Mucosa of gallbladder (tissue), 1 donor: ENCODE data around the gene CIAO2A. TPM values are rescaled to one million over a fixed set of nuclear protein-coding genes. Genes with fewer than 3 reads are reported as not detected.
"Not testable (repeated sequence)": the region's sequence is repeated elsewhere in the genome, so short reads cannot be mapped to it uniquely, and the experiment has no call there.

ENCODE experiments used
- DNase-seq: peaks from one replicate; pipeline ENCODE4 v3.0.0-alpha.2; 2020; ENCODE audit warnings: low spot score
- total RNA-seq: library from RNA; stranded (reverse); gene quantifications from one replicate; pipeline ENCODE4 v1.2.1, GENCODE V29; 2021
- donor health status: DM: no; HTN: no; CAD: no.

CIAO2A gene, protein sequence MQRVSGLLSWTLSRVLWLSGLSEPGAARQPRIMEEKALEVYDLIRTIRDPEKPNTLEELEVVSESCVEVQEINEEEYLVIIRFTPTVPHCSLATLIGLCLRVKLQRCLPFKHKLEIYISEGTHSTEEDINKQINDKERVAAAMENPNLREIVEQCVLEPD
- total RNA-seq: 47.1 TPM

DNA sequence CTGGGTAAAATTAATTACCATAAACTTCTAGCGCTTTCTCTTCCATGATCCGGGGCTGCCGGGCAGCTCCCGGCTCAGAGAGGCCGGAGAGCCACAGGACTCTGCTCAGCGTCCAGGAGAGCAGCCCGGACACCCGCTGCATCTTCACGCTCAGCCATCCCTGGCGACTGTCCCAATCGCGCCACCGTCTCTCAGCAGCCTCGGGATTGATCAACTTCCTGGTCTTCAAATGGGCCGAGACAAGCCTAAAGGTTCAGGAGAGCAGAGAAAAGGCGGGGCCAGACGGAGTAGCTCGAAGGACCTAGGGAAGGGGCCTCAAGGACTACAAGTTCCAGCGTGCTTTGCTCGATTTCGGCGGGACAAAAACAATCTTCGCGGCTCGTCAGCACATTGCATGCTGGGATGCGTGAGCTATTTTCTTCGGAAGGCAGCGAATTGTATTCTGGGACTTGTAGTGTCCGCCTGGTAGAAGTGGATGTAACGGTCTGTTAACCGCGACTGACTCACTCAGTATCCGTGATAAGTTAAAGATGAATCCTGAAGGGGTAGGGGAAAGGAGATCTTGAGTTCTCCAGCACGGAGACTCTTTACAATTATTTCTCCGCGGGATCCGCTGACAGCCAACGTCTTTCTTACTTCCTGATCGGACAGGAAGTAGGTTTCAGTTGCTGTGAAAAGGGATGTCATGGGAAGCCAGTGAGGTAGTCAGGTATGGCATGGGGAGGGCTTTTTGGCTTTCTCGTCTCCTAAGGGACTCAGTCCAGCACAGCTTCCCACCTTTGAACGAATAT lies at the start of gene CIAO2A:
CIAO2A (minus strand) TSS at position 212 of the 791 bp plus-strand sequence; CDS start at position 142, 70 bp downstream.
- DNase-seq: peak; percentile 98

DNA sequence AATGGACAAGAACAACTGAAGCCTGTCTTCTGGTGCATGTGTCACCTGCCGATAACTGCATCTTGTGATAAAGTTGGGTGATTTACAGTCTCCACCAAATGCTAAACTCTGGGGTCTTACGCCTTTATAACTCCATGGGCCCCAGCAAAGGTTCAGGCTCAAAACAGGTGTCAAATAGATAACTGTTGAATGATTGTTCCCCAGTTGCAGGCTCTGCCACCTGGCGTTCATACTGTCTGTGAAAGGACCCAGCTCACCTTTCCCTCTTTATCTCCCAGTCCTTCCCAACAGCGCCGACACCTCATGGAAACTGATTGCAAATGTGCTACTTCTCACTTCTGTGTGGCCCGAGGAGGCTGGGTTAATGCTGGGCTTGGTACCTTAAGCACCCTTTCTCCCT lies 49.6 kb upstream of the CIAO2A start:
- no peak for DNase-seq

DNA sequence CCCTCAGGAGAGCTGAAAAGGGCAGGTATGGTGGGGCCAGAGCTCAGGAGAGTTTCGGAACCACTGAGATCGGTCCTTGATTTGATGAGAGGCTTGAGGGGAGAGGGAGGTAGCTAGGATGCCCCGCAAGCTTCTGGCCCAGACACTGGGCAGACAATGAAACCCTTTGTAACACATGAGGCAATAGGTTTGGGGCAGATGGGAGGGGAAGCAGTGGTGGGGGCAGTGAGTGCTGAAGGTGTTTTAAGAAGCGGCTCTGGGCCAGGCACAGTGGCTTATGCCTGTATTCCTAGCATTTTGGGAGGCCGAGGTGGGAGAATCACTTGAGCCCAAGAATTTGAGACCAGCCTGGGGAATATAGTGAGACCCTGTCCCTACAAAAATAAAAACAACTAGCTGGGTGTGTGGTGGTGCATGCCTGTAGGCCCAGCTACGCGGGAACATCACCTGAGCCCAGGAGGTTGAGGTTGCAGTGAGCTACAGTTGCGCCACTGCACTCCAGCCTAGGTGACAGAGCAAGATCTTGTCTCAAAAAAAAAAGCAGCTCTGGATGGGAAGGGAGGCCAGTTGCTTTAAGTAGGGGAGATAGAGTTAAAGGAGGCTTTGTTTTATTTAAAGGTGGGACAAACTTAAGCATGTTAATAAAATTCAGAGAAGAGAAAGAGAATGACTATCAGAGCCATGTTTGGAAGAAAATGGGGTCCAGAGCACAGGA lies 48.3 kb upstream of the CIAO2A start:
- no peak for DNase-seq

DNA sequence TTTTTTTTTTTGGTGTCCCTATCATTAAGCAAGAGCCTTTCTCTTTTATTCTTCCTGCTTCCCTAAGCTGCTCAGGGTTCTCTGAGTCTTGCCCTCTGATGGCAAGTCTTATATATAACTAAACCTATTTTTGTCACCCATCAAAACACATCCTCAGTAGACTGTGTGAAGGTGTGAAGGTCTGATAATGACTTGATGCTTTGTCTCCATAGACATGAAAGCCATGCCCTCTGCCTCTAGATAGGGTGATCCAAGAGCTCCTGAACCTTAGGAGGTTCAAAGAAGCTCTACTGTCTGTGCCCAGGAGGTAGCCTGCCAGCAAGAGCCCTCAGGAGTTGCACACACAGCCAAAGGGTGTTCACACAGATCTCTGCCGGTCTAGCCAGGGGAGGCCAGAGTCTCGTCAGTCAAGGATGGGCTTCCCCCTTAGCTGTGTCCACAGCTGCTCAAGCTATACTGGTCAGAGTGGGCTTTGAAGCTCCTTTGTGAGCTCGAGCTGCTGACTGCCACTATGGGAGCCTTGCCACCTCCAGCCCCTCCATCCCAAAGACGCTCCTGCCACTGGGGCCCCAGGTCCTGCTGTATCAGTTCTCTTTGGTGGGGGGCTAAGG lies 44.8 kb upstream of the CIAO2A start:
- no peak for DNase-seq

DNA sequence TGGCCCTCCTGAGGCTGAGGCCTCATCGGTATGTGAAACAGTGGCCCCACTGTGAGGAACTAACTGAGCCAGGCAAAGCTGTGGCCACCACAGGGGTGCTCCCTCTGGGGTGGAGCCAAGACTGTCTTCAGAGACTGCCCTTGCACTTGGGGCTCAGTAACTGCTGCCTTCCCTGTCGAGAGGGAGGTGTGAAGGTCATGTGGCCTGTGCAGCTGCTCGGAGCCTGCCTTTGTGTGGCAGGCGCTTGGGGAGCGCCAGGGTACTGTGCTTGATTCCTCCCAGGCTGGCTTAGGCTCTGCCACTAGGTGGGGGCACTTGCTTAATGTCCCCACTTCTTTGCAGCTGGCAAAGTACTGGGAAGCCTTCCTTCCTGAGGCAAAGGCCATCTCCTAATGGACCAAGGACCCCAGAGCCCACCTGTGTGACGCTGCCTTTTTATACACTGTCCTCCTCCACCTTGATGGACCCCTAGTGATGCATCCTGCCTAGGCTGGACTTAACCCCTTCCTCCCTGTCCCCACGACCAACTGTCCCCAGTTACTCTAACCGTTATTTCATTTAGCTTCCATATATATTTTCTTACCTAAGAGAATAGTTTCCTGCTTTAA lies 43.7 kb upstream of the CIAO2A start:
- no peak for DNase-seq

DNA sequence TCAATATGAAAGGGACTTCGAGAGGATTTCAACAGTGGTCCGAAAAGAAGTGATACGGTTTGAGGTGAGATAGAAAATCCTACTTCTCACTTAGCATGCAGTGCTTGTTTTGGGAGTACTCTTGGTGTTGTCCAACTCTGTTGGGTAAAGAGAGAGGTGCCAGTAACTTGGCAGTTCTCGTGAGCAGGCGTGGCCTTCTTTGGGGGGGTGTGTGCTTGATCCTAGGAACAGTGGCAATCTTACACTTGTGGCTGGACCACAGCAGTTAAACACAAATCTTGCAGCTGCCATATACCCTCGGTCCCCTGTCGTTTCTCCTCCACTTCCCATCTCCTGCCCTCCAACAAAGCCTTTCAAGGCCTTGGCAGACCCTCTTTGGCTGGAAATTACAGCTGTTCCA lies 42.7 kb upstream of the CIAO2A start:
- no peak for DNase-seq

DNA sequence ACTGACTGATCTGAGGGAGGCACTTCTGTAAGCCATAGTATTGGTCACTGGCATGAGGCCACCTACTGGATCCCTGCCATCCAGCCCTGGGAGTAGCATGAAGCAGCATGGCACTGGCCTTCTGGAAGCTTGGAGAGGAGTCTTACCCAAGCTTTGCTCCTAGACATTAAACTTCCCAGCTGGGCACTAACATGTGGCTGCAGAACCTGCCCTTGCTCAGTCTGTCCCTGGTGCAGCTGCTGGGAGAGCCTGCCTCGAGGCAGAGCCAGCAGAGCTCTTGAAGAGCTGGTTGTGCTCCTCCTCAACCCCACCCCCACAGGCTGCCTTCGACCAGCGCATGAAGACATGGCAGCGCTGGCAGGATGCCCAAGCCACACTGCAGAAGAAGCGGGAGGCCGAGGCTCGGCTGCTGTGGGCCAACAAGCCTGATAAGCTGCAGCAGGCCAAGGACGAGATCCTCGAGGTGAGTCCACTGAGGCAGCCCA lies 40.7 kb upstream of the CIAO2A start:
- peak; percentile 36 for DNase-seq

DNA sequence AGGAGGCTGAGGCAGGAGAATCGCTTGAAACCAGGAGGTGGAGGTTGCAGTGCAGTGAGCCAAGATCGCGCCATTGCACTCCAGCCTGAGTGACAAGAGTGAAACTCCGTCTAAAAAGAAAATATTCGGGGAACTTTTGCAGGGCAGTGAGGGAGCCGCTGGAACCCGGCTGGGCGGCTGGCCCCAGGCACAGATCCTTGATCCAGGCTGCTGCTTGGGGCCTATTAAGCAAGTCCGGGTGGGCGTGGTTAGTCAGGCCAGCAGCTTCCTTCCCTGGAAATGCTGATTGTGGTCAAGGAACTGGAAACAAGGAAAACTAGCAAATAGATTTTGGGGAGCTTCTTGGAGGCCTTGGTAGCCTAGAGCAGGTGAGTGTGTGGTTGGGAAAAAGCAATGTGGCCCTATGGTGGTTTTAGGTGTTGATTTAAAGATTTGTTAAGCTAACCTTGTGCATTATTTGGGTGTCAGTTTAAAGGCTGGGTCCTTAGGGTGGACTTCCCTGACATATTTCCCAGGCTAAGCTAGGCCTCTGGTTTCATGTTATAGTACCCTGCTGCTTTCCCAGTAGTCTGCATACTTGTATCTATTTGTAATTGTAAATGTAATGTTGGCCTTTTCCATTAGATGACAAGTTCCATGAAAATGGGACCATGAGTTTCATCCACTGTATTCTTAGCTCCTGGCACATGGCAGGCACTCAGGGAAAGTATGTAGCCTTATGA lies 40.1 kb upstream of the CIAO2A start:
- no peak for DNase-seq

DNA sequence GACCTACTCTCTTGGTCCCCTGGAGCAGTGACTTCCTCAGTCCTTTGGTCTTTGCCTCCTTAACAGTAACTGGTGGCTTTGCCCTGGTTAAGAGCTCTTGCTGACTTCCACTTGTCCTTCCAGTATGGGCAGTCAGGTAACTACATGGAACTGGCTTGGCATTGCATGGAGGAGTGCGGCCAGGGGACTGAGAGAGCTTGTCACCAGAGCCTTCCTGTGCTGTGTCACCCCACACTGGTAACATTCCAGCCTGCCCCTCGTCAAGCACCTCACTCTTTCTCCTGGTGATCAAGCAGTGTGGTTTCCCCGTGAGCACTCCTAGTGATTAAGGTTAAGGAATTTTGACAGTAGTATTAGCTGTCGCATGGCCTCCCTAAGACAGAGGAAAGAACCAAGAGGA lies 38.6 kb upstream of the CIAO2A start:
- no peak for DNase-seq

DNA sequence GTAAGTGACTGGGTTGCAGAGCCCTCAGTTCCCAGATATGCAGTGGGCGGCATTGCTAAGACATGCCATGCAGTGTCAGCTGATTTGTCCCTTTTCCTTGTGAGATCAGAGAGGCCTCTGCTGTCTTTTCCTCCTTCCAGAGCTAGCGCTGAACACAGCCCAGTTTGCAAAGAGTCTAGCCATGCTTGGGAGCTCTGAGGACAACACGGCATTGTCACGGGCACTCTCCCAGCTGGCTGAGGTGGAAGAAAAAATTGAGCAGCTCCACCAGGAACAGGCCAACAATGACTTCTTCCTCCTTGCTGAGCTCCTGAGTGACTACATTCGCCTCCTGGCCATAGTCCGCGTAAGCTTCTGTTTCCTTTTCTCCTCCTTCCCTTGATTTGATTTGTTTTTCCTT lies 37.9 kb upstream of the CIAO2A start:
- DNase-seq: no peak

DNA sequence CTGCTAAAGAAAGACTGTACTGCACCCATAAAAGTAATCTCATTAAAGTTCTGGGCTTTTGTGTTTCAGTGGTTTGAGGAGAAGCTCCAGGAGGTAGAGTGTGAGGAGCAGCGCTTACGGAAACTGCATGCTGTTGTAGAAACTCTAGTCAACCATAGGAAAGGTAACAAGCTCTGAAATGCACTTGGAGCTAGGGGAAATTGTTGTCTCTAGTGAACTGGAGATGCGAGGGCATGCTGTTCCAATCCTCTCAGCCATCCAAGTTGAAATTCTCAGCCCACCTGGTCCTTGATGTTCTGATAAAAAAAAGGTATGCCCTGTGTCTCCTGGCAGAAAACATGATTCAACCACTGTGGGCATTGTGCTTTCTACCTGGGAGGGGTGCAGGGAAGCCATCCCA lies 36.5 kb upstream of the CIAO2A start:
- no peak for DNase-seq

DNA sequence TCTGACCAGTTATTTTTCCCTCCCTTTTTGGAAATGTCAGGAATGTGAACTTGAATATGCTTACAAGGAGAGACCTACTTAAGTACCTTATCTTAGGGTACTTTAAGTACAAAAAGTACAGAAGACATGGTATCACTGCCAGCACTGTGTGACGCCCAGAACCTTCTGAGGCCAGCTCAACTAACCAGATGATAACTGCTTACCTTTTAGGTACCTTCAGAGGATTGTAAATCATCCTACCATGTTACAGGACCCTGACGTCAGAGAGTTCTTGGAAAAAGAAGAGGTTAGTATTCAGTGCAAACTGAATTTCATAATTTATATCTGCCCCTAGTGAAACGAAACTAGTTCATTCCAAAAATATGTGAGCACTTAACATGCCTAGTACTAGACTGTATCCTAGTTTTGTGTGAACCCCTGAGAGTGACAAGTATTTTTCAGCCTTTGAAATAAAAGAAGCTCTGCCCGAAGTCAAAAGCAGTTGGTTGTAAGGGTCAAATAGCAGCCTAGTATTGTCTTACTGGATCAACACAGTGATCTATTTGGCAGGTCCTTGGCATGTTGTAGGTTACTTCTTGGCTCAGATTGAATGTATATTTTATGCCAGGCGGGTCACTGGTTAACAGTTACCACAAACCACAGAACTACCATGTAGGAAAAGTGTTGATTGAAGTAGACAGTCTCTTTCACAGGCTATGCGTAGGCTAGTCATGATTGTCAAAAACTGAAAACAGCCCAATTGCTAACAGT lies 34.1 kb upstream of the CIAO2A start:
- no peak for DNase-seq

DNA sequence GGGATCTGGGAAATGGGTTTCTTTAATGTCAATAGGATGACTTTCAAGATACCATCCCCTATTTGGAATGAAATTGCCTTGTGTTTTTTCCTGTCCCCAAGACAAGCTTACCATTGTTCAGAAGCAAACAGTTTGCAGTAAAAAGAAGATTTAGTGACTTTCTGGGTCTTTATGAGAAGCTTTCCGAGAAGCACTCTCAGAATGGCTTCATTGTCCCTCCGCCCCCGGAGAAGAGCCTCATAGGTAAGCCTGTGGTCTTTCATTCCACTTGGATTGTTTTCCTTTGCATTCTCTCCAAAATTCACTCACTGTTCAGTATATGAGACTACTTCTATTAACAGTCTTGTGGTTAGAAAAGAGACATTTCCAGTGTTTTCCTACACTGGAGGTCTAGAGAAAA lies 32.3 kb upstream of the CIAO2A start:
- no peak for DNase-seq

DNA sequence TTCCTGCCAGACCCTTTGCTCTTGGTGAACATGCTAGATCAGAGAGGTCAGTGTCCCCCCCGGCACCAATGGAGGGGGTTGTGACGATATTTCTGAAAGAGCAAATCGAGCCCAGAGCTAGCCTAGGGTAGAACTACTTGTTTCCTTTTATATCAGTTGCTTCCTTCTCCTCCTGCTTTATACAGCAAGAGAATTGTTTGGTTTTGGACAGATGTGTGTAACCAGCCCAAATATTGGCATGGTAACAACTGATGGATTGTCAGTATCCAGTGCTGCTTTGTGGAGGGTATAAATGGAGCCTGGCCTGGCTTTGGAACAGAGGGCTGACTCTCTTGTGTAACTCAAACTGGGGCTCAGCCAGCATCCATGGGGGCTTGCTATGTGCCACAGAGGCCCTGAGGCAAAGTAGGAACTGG lies 29.3 kb upstream of the CIAO2A start:
- DNase-seq: no peak

DNA sequence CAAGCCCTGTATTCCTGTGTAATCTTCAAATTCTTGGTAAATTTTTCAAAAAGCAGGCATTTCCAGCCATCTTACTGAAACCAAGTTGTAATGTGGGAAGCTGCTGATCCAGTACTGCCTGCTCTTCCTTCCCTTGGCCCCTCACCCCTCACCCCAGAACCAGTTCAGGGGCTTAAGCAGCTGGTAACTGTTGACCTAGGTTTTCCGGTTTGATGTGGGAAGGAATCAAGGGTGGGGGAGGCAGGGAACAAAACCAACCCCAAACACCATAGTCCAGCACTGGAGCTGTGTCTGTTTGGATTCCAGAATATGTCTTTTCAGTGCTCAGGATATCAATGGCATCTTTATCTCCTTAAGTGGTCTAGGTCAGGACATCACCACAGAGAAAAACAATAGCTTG lies 28.8 kb upstream of the CIAO2A start:
- DNase-seq: no peak

DNA sequence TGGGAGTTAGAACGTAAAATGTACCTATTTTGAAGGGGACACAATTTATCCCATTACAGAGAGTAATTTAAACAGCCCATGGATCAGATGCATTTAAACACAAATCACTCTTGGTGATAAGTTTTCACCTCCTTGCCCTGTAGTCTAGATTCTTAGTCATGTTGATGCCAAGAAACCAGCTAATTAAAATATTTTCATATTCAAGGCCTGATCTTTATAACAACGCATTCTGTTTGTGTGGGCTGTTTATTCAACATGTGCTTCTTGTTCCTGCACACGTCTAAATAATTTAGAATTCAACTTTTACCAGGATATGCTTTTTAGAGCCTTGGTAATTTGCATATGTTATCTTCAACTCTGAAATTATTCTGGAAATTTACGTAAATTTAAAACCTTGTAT lies 28.0 kb upstream of the CIAO2A start:
- no peak for DNase-seq

DNA sequence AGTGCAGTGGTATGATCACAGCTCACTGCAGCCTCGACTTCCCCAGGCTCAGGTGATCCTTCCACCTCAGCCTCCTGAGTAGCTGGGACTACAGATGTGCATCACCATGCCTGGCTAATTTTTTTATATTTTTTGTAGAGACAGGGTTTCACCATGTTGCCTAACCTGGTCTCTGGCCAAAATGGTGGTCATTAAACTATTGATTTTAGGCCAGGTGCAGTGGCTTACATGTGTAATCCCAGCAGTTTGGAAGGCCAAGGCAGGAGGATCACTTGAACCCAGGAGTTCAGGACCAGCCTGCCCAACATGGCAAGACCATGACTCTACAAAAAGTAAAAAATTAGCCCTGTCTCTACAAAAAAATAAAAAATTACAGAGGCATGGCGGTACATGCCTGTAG lies 26.7 kb upstream of the CIAO2A start:
- DNase-seq: not testable (repeated sequence)

DNA sequence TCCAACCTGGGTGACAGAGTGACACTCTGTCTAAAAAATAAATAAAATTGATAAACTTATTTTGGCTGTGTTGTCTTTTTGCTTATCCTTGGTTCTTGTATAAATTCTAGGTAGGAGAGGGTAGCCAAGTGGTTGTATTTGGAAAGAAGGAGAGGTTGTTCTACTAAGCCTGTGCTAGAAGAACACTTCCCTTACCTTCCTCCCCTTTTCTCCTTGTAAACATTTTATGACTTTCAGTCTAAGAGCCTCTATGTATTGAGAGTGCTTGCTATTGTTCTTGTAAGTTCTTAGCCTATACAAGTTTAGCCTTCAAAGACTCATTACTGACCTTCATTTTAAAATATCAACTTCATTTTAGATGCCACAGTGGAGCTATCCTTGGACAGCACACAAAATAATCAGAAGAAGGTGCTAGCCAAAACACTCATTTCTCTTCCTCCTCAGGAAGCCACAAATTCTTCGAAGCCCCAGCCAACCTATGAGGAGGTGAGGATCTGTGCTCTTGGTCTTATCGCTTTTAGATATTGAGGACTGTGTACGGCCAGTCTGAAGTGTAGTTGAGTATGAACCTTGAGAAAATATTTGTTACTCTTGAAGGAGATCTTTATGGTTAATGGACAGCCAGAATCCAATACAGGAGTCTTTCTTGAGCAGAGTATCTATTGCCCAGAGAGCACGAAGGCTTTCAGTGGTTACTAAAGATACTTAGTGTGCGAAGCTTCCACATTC lies 24.3 kb upstream of the CIAO2A start:
- DNase-seq: no peak

DNA sequence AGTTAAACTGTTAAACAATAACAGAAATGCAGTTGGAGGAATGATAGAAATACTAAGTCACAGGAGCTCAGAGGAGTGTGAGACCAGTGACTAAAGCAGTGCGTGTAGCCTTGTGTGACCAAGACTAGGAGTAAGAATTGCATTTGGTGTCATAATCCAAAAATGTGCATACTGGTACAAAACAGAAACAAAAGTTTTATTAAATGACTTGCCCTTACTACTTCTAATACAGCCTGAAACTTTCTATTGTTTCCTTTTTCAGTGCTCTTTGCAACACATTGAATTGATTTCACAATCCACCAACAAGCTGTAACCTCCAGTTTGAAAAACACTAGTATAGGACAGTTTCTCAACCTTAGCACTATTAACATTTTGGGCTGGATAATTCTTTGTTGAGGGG lies 19.3 kb upstream of the CIAO2A start:
- no peak for DNase-seq
